OCI-LY3 (cell line): Measurements from ENCODE around the gene KCNH6.

Experiments used
- EZH2phosphoT487 ChIP-seq: fragments of 200-600 bp; shearing (Covaris generic); IDR thresholded peaks from 2 replicates; pipeline ENCODE4 v1.6.1; 2018; ENCODE audit warnings: antibody characterized with exemption, mixed run types, low read depth
- TF ChIP-seq, protein P1 (sequence below): fragments of 200-600, 300-600 bp; sonication (generic); IDR thresholded peaks from 2 replicates; pipeline ENCODE4 v1.5.1; 2014; ENCODE audit warnings: antibody characterized with exemption, low read length, low read depth

DNA sequence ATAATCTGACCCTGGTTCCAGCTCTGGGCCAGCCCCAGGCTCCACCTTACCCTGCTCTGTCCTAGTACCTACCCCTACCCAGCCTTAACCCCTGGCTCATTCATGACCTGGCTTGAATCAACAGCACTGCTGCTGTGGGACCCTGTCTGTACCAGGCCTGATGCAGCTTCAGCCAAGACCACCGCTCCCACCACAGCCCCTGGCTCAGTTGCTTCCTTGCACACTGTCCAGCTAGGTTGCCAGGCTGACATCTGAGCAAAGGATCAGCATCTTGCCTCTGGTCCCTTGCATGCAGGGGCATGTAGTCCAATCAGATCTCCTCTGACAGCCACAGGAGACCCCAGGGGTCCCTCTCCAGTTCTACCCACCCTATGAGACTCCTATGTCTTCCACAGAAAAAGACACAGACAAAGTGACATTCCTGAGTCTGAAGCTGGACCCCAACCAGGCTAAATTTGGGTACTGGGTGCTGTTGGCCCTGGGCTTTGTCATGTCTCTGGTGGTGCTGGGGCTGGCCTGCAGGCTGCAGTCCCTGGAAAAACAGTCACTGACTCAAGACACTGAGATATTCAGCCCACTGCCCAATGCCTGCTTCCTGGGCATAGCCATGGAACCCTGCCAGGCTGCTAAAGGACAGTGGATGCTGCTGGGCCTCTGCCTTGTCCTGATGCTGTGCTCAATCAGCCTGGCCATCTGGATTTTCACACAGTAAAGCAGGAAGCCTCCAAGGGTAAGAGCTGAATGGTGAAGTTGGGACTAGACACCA is 3.9 kb upstream of the KCNH6 start:
- TF ChIP-seq, protein P1, sequence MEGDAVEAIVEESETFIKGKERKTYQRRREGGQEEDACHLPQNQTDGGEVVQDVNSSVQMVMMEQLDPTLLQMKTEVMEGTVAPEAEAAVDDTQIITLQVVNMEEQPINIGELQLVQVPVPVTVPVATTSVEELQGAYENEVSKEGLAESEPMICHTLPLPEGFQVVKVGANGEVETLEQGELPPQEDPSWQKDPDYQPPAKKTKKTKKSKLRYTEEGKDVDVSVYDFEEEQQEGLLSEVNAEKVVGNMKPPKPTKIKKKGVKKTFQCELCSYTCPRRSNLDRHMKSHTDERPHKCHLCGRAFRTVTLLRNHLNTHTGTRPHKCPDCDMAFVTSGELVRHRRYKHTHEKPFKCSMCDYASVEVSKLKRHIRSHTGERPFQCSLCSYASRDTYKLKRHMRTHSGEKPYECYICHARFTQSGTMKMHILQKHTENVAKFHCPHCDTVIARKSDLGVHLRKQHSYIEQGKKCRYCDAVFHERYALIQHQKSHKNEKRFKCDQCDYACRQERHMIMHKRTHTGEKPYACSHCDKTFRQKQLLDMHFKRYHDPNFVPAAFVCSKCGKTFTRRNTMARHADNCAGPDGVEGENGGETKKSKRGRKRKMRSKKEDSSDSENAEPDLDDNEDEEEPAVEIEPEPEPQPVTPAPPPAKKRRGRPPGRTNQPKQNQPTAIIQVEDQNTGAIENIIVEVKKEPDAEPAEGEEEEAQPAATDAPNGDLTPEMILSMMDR, result no peak
- no peak for TF ChIP-seq EZH2phosphoT487
